Right atrium auricular region (tissue), 2 donors: ENCODE results near the gene KDM3B. TPM values are rescaled to one million over a fixed set of nuclear protein-coding genes. Genes with fewer than 3 reads are reported as not detected.

Experiments used
- DNase-seq: peaks from one replicate; pipeline ENCODE4 v3.0.0-alpha.2; 2019; ENCODE audit warnings: low spot score
- H3K27ac ChIP-seq, 2 donors: fragments of 200-600 bp; sonication (generic); 1 replicate in 1 of 2; 2 replicates in 1 of 2; pipeline ENCODE4 v1.5.1; 2016 to 2019
- H3K27me3 ChIP-seq, 2 donors: fragments of 200-600 bp; sonication (generic); one replicate each; pipeline versions ENCODE4 v1.5.1 to v1.6.0; 2017 to 2019
- H3K36me3 ChIP-seq: fragments of 200-600 bp; sonication (generic); one replicate; pipeline ENCODE4 v1.5.1; 2016
- H3K4me1 ChIP-seq, 2 donors: fragments of 200-600 bp; sonication (generic); one replicate each; pipeline versions ENCODE4 v1.5.1 to v1.6.0; 2017 to 2019
- H3K4me3 ChIP-seq, 2 donors: fragments of 200-600 bp; sonication (generic); 1 replicate in 1 of 2; 2 replicates in 1 of 2; pipeline ENCODE4 v1.5.1; 2017 to 2019; ENCODE audit warnings: mild to moderate bottlenecking in 1 of 2, moderate library complexity in 1 of 2
- H3K9me3 ChIP-seq, 2 donors: fragments of 200-600 bp; sonication (generic); one replicate each; pipeline ENCODE4 v1.5.1; 2019
- total RNA-seq, 2 donors: library from RNA; depleted of rRNA; stranded (reverse); fragments of >200 nt; gene quantifications; one replicate each; pipeline ENCODE4 v1.1.0, GENCODE V29; 2016
- TF ChIP-seq, protein P1 (sequence below), 2 donors: fragments of 200-600 bp; sonication (generic); IDR thresholded peaks; one replicate each; pipeline ENCODE4 v1.5.1; 2019; ENCODE audit warnings: antibody characterized with exemption in 2 of 2

Gene KDM3B
- total RNA-seq, 2 donors from 2014 or later, result 42.9 to 46.9 TPM

GRCh38 chr5:138330813-138331448, 21.6 kb upstream of the KDM3B start:
- TF ChIP-seq, protein P1, sequence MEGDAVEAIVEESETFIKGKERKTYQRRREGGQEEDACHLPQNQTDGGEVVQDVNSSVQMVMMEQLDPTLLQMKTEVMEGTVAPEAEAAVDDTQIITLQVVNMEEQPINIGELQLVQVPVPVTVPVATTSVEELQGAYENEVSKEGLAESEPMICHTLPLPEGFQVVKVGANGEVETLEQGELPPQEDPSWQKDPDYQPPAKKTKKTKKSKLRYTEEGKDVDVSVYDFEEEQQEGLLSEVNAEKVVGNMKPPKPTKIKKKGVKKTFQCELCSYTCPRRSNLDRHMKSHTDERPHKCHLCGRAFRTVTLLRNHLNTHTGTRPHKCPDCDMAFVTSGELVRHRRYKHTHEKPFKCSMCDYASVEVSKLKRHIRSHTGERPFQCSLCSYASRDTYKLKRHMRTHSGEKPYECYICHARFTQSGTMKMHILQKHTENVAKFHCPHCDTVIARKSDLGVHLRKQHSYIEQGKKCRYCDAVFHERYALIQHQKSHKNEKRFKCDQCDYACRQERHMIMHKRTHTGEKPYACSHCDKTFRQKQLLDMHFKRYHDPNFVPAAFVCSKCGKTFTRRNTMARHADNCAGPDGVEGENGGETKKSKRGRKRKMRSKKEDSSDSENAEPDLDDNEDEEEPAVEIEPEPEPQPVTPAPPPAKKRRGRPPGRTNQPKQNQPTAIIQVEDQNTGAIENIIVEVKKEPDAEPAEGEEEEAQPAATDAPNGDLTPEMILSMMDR (IDR thresholded peaks at IDR 0.05), result no peak
- peak overlapping the region; percentile 25 to 48 for H3K4me3 ChIP-seq
- DNase-seq, result no peak

DNA sequence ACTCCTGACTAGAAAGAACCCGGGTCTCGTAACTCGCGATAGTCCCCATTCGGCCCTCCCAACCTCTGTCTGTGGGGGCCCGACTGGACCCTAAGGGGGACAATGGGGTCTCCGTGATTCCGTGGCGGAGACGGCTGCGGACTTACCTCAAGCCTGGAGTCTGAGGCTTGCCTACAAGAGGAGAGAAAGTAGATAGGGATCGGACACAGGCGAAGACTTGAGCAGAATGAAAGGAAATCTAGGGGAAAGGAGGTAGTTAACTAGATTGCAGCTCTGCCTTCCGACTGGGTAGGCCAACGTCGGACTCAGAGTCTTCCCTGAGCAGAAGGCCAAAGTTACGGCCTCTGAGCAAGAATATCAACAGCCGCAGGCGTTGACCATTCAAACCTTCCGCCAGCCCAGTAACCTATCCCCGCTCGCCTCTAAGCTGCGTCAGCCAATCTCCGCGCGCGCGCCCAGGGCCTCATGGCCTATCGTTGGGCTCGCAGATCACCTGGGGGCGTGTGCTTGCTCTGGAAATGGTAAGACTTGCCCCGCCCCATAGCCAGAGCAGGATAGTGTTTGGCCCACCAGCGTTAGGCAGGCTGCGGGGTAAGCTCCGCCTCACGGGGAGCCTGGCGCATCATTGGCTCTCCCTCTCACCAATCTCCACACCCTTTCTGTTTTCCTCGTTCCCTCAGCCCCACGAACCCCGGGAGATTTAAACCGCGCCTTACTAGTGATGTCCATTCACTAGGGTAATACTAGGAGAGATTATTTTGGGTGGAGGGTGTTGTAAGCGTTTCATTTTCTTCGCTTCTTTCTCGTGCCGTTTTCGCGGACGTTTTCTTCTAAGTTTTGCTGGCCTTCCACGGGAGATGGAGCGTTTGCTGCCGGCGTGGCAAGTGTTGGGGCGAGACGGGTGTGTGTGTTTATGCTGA, 20.8 kb upstream of the KDM3B start, which contains the start of gene CDC25C:
CDC25C (minus strand) TSS at position 356 of the 920 bp plus-strand sequence. CDS start 624 bp downstream, outside the sequence.
- Histone ChIP-seq H3K36me3 (no peaks in the 10 kb centered on the region), H3K9me3 (no peaks in the 10 kb centered on the region), H3K27ac (no peak within 1 kb of the TSS), H3K4me1 (peaks cover 0 to 15% of the 10 kb centered on the region in 2 donors), H3K4me3 (peak within 1 kb of the TSS; percentile 43 to 48), H3K27me3 (no peaks in the 10 kb centered on the region)
- TF ChIP-seq, protein P1 (IDR thresholded peaks at IDR 0.05), result peak in 1 of 2 donors; percentile 10
- peak; percentile 99 for DNase-seq

More at GRCh38 chr5:138330813-138331448, 21.6 kb upstream of the KDM3B start:
- no peaks in the 10 kb centered on the region for H3K36me3 ChIP-seq
- no peak overlapping the region for H3K27ac ChIP-seq
- H3K9me3 ChIP-seq, result no peaks in the 10 kb centered on the region
- H3K4me1 ChIP-seq, result peaks cover 0 to 14% of the 10 kb centered on the region in 2 donors
- no peaks in the 10 kb centered on the region for H3K27me3 ChIP-seq

GRCh38 chr5:138334867-138335447, 17.5 kb upstream of the KDM3B start:
- TF ChIP-seq, protein P1 (IDR thresholded peaks at IDR 0.05), result no peak
- H3K36me3 ChIP-seq, result no peaks in the 10 kb centered on the region
- no peak overlapping the region for H3K4me3 ChIP-seq
- no peak overlapping the region for H3K27ac ChIP-seq
- DNase-seq, result no peak
- H3K27me3 ChIP-seq, result no peaks in the 10 kb centered on the region
- peaks cover 0 to 35% of the 10 kb centered on the region in 2 donors for H3K4me1 ChIP-seq
- no peaks in the 10 kb centered on the region for H3K9me3 ChIP-seq

- DNase-seq, result peak; percentile 88
- peak overlapping the region; percentile 96 to 98 for H3K27ac ChIP-seq
- TF ChIP-seq, protein P1 (IDR thresholded peaks at IDR 0.05), result no peak
Measured at GRCh38 chr5:138336952-138337684, 15.4 kb upstream of the KDM3B start.

More at GRCh38 chr5:138336952-138337684, 15.4 kb upstream of the KDM3B start:
- no peaks in the 10 kb centered on the region for H3K9me3 ChIP-seq
- H3K4me1 ChIP-seq, result peaks cover 0 to 40% of the 10 kb centered on the region in 2 donors
- peaks cover 9% of the 10 kb centered on the region for H3K36me3 ChIP-seq
- peak overlapping the region; percentile 90 to 95 for H3K4me3 ChIP-seq
- H3K27me3 ChIP-seq, result no peaks in the 10 kb centered on the region
